Measurements from ENCODE around the gene OS9. TPM values are rescaled to one million over a fixed set of nuclear protein-coding genes. Genes with fewer than 3 reads are reported as not detected.
A peak's percentile ranks its signal among the peaks of the same experiment; 100 is the strongest.

The OS9 gene
- total and polyA plus RNA-seq, 9 of the 15 experiments (the other 6 are each of a cell fraction or from before 2014, with no cell fraction given): 4.6 to 105 (median 89.5) TPM

- TF ChIP-seq HOMEZ (CRISPR knock-in tag; IDR thresholded peaks at IDR 0.05) (no peak), ADNP (tag; IDR thresholded peaks at IDR 0.05) (no peak), MITF (IDR thresholded peaks at IDR 0.05) (no peak), RFX7 (CRISPR knock-in tag; IDR thresholded peaks at IDR 0.05) (no peak), RFX5 (IDR thresholded peaks at IDR 0.05; ENCODE audit: low read depth, low read length) (no peak), MBD2 (IDR thresholded peaks at IDR 0.05; ENCODE audit: borderline replicate concordance, low read depth) (no peak), ZNF518B (CRISPR knock-in tag; IDR thresholded peaks at IDR 0.05) (no peak), NFE2L1 (tag; IDR thresholded peaks at IDR 0.05; ENCODE audit: borderline replicate concordance, low read depth) (no peak), NR2C1 (IDR thresholded peaks at IDR 0.05) (no peak), NR2C1 (tag; IDR thresholded peaks at IDR 0.05) (0 out of 2 replicates have a peak, but pooled peaks have one; percentile 24), CBFB (CRISPR knock-in tag; IDR thresholded peaks at IDR 0.05) (no peak), HINFP (tag; conservative IDR thresholded peaks at IDR 0.05; ENCODE audit: low read depth) (no peak), SRSF9 (IDR thresholded peaks at IDR 0.05; ENCODE audit: borderline replicate concordance, low read depth, low read length) (no peak), RAD21 (CRISPR knock-in tag; conservative IDR thresholded peaks at IDR 0.05 in 1 of 2, IDR thresholded peaks at IDR 0.05 in 1 of 2) (no peak), SLC30A9 (CRISPR knock-in tag; IDR thresholded peaks at IDR 0.05) (no peak), MAX (CRISPR knock-in tag; IDR thresholded peaks at IDR 0.05) (no peak), ERF (CRISPR knock-in tag; IDR thresholded peaks at IDR 0.05) (no peak), ZKSCAN1 (IDR thresholded peaks at IDR 0.05; ENCODE audit: low read depth, low read length) (no peak), PCBP1 (IDR thresholded peaks at IDR 0.05; ENCODE audit: low read depth, low read length, poor library complexity, severe bottlenecking) (peak; percentile 19)
Observed at GRCh38 chr12:57755454-57756372, 61.8 kb downstream of the OS9 start (continued).
